ENCODE data around the gene A1BG.

A1BG gene

GRCh38 chr19:58352760-58353671 lies at the start of gene A1BG:
Gene A1BG (minus strand): TSS chr19:58353492. CDS start chr19:58353437, 55 bp downstream.
- DNase-seq (ENCODE audit: low read depth in 2 of 2, low spot score in 1 of 2): no peak

GRCh38 chr19:58401840-58402421 lies 48.6 kb upstream of the A1BG start:
- no peak for DNase-seq (ENCODE audit: low read depth in 2 of 2, low spot score in 1 of 2)

- peak; percentile 98 for DNase-seq (ENCODE audit: low read depth in 2 of 2, low spot score in 1 of 2)
Measured at GRCh38 chr19:58400916-58401839, 47.9 kb upstream of the A1BG start.

GRCh38 chr19:58400316-58400915 lies 47.1 kb upstream of the A1BG start:
- DNase-seq (ENCODE audit: low read depth in 2 of 2, low spot score in 1 of 2): no peak

GRCh38 chr19:58399903-58400302 lies 46.6 kb upstream of the A1BG start:
- no peak for DNase-seq (ENCODE audit: low read depth in 2 of 2, low spot score in 1 of 2)

GRCh38 chr19:58398545-58398944 lies 45.3 kb upstream of the A1BG start:
- no peak for DNase-seq (ENCODE audit: low read depth in 2 of 2, low spot score in 1 of 2)

GRCh38 chr19:58398087-58398486 lies 44.8 kb upstream of the A1BG start:
- no peak for DNase-seq (ENCODE audit: low read depth in 2 of 2, low spot score in 1 of 2)

GRCh38 chr19:58397533-58398037 lies 44.3 kb upstream of the A1BG start:
- no peak for DNase-seq (ENCODE audit: low read depth in 2 of 2, low spot score in 1 of 2)

GRCh38 chr19:58396691-58397532 lies 43.6 kb upstream of the A1BG start:
- DNase-seq (ENCODE audit: low read depth in 2 of 2, low spot score in 1 of 2): no peak

- DNase-seq (ENCODE audit: low read depth in 2 of 2, low spot score in 1 of 2): no peak
Measured at GRCh38 chr19:58395979-58396627, 42.8 kb upstream of the A1BG start.

GRCh38 chr19:58395220-58395978 lies 42.1 kb upstream of the A1BG start, which contains the start of gene RNF225:
Gene RNF225 (plus strand): TSS chr19:58395656. CDS start chr19:58396090, 434 bp downstream.
- DNase-seq (ENCODE audit: low read depth in 2 of 2, low spot score in 1 of 2): no peak

GRCh38 chr19:58394821-58395219 lies 41.5 kb upstream of the A1BG start:
- DNase-seq (ENCODE audit: low read depth in 2 of 2, low spot score in 1 of 2): no peak

GRCh38 chr19:58393725-58394033 lies 40.4 kb upstream of the A1BG start:
- no peak for DNase-seq (ENCODE audit: low read depth in 2 of 2, low spot score in 1 of 2)

- DNase-seq (ENCODE audit: low read depth in 2 of 2, low spot score in 1 of 2): no peak
Measured at GRCh38 chr19:58392945-58393724, 39.8 kb upstream of the A1BG start.

- no peak for DNase-seq (ENCODE audit: low read depth in 2 of 2, low spot score in 1 of 2)
Measured at GRCh38 chr19:58388175-58388526, 34.9 kb upstream of the A1BG start.

GRCh38 chr19:58387338-58388174 lies 34.3 kb upstream of the A1BG start:
- no peak for DNase-seq (ENCODE audit: low read depth in 2 of 2, low spot score in 1 of 2)
